ENCODE measurements around the gene PDLIM7. TPM values are rescaled to one million over a fixed set of nuclear protein-coding genes. Genes with fewer than 3 reads are reported as not detected.
A peak's percentile ranks its signal among the peaks of the same experiment; 100 is the strongest.
"Not testable (repeated sequence)": the region's sequence is repeated elsewhere in the genome, so short reads cannot be mapped to it uniquely, and the experiment has no call there.

The PDLIM7 gene
- total and polyA plus RNA-seq, 7 experiments from 2014 or later, result 2.7 to 63.2 (median 4.7) TPM

DNA sequence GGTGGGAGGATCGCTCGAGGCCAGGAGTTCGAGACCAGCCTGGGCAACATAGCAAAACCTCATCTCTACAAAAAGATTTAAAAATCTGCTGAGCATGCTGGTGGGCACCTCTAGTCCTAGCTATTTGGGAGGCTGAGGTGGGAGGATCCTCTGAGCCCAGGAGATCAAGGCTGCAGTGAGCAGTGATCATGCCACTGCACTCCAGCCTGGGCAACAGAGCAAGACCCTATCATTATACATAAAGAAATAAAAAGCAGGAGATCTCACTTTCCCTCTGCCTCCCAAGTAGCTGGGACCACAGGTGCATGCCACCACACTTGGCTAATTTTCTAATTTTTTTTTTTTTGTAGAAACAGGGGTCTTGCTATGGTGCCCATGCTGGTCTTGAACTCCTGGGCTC is 11.7 kb downstream of the PDLIM7 start:
- CTCF ChIA-PET; H3K9me3 ChIP-seq (ENCODE audit: control insufficient read depth in 2 of 3, low read length in 3 of 3); H3K36me3 Mint-ChIP-seq; POLR2A ChIA-PET; H3K27me3 ChIP-seq (ENCODE audit: control insufficient read depth in 2 of 2, insufficient read depth in 2 of 2, low read length in 2 of 2); H3K4me3 Mint-ChIP-seq; ATAC-seq; DNase-seq; H3K4me3 ChIP-seq (ENCODE audit: low read length); H3K4me1 ChIP-seq (ENCODE audit: control insufficient read depth in 2 of 2, insufficient read depth in 2 of 2, low read length in 2 of 2); H3K27me3 Mint-ChIP-seq; H3K9me3 Mint-ChIP-seq; H3K27ac ChIP-seq (ENCODE audit: low read depth, low read length); H3K27ac Mint-ChIP-seq; intact Hi-C loops (cut with micrococcal nuclease); H3K4me1 Mint-ChIP-seq: not testable (repeated sequence)
- H3K36me3 ChIP-seq (ENCODE audit: control insufficient read depth in 2 of 3, insufficient read depth in 3 of 3, low read length in 3 of 3), result peaks cover 0 to 14% (median 0%) of the 10 kb centered on the region in 3 experiments

DNA sequence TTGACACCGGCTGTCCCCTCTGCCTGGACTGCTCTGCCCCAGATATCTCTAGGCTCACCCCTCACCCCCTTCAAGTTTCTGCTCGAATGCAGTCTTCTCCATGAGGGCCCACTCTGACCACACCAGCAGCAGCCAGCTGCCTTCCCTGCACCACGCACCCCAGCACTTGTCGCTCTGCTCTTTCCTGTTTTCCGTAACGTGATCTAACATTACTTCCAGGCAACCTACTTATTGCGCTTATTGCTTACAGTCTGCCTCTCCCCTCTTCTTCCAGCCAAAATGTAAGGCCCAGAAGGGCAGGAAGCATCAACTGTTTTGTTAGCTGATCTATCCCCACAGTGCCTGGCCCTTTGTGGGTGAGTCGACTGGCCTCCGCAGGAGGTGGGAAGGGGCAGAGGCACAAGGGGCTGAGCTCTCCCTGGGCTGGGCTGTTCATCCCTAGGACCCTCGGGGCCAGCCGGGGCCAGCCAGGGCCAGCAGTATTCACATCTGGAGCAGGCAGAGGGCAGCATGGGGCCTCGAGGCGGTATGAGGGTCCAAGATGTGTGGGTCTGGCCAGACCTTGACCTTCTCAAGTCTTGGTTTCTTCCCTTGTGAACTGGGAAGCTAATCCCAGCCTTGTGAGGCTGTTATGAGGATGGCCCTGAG is 12.4 kb downstream of the PDLIM7 start:
- H3K4me3 Mint-ChIP-seq, result no peak overlapping the region
- Histone ChIP-seq H3K9me3 (ENCODE audit: control insufficient read depth in 2 of 3, low read length in 3 of 3) (no peaks in the 10 kb centered on the region), H3K27ac (ENCODE audit: low read depth, low read length) (no peak overlapping the region), H3K4me1 (ENCODE audit: control insufficient read depth in 2 of 2, insufficient read depth in 2 of 2, low read length in 2 of 2) (no peaks in the 10 kb centered on the region), H3K4me3 (ENCODE audit: low read length) (no peak overlapping the region), H3K36me3 (ENCODE audit: control insufficient read depth in 2 of 3, insufficient read depth in 3 of 3, low read length in 3 of 3) (peaks cover 0 to 14% (median 0%) of the 10 kb centered on the region in 3 experiments), H3K27me3 (ENCODE audit: control insufficient read depth in 2 of 2, insufficient read depth in 2 of 2, low read length in 2 of 2) (no peaks in the 10 kb centered on the region)
- DNase-seq (no peak), ATAC-seq (no peak)
- intact Hi-C loops (cut with micrococcal nuclease), result no loop called here
- POLR2A ChIA-PET, result interaction anchor here (1.2 kb wide), 1 partner anchor 134 kb away, joined by 3 read pairs; no protein-coding TSS in a partner anchor
- H3K27me3 Mint-ChIP-seq, result no peaks in the 10 kb centered on the region
- peaks cover 0 to 4% (median 1%) of the 10 kb centered on the region in 7 donors for H3K4me1 Mint-ChIP-seq
- H3K36me3 Mint-ChIP-seq, result peaks cover 0 to 5% (median 0%) of the 10 kb centered on the region in 5 donors
- H3K9me3 Mint-ChIP-seq, result no peaks in the 10 kb centered on the region
- CTCF ChIA-PET, result no interaction called here
- peak overlapping the region in 1 of 9 donors; percentile 66 for H3K27ac Mint-ChIP-seq

DNA sequence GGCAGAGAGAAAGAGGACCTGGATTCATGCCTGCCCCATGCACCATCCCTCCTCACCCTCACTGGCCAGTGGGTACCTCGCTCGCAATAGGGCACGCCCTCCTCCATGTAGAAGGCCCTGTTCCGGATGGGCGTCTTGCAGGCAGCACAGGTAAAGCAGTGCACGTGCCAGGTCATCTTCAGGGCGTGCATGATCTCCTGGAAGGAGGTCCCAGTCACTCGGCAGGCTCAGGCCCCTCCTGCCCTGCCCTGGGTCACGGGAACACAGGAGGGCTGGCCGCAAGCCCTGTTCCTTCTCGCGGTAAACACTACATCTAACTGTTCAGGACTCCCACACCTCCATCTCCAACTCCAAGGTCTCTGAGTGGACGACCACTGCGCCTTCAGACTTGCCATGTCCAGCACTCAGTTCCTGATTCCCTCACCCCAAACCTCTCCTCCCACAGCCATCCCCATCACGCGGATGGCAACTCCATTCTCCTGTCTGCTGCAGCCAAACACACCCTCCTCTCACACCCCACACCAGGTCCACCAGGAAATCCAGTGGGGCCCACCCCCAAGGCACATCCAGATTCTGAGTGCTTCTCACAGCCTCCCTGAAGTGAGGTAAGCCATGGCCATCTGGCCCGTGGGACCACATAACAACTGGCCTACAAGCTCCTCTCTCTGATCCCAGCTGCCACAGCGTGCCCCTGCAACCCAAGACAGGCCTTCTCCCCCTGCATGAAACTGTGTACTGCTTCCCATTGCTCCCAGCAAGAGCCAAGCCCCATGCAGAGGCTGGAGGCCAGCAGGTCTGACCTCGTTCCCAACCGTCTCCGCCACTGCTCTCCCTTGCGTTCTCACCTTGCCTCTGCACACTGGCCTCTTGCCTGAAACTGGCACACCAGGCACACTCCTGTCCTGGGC is 13.2 kb downstream of the PDLIM7 start:
- no peaks in the 10 kb centered on the region for H3K27me3 Mint-ChIP-seq
- H3K27ac Mint-ChIP-seq, result no peak overlapping the region
- ATAC-seq (no peak), DNase-seq (no peak)
- H3K4me1 ChIP-seq (ENCODE audit: control insufficient read depth in 2 of 2, insufficient read depth in 2 of 2, low read length in 2 of 2), result peaks cover 0 to 2% of the 10 kb centered on the region in 2 donors
- intact Hi-C loops (cut with micrococcal nuclease), result no loop called here
- H3K27ac ChIP-seq (ENCODE audit: low read depth, low read length), result no peak overlapping the region
- H3K9me3 ChIP-seq (ENCODE audit: control insufficient read depth in 2 of 3, low read length in 3 of 3), result no peaks in the 10 kb centered on the region
- peaks cover 4 to 10% (median 9%) of the 10 kb centered on the region in 7 donors for H3K4me1 Mint-ChIP-seq
- H3K36me3 Mint-ChIP-seq, result peaks cover 0 to 5% (median 0%) of the 10 kb centered on the region in 5 donors
- H3K9me3 Mint-ChIP-seq, result no peaks in the 10 kb centered on the region
- no peak overlapping the region for H3K4me3 ChIP-seq (ENCODE audit: low read length)
- H3K4me3 Mint-ChIP-seq, result no peak overlapping the region
- ChIA-PET CTCF (no interaction called here), POLR2A (interaction anchor here (1.2 kb wide), 1 partner anchor 134 kb away, joined by 3 read pairs; no protein-coding TSS in a partner anchor)
- peaks cover 0 to 13% (median 0%) of the 10 kb centered on the region in 3 experiments for H3K36me3 ChIP-seq (ENCODE audit: control insufficient read depth in 2 of 3, insufficient read depth in 3 of 3, low read length in 3 of 3)
- no peaks in the 10 kb centered on the region for H3K27me3 ChIP-seq (ENCODE audit: control insufficient read depth in 2 of 2, insufficient read depth in 2 of 2, low read length in 2 of 2)

DNA sequence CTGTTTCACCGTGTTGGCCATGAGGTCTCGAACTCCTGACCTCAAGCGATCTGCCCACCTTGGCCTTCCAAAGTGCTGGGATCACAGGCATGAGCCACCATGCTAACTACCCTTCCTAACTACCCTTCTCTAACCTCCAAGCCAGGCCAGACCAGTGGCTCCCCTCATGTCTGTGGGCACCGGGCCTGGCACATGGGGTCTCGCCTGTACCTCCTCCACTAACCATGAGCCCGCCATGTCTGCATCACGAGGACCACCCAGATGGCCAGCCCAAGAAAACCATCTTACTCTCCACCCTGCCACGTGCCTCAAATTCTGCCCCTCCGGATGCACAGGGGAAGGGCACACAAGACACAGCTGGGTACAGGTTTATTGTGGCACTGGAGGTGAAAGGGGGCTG is 14.4 kb downstream of the PDLIM7 start:
- H3K27ac ChIP-seq (ENCODE audit: low read depth, low read length), result no peak overlapping the region
- no peak overlapping the region for H3K4me3 ChIP-seq (ENCODE audit: low read length)
- DNase-seq (no peak), ATAC-seq (no peak)
- H3K4me1 ChIP-seq (ENCODE audit: control insufficient read depth in 2 of 2, insufficient read depth in 2 of 2, low read length in 2 of 2), result peaks cover 0 to 9% of the 10 kb centered on the region in 2 donors
- no peaks in the 10 kb centered on the region for H3K9me3 ChIP-seq (ENCODE audit: control insufficient read depth in 2 of 3, low read length in 3 of 3)
- peaks cover 0 to 8% (median 0%) of the 10 kb centered on the region in 3 experiments for H3K36me3 ChIP-seq (ENCODE audit: control insufficient read depth in 2 of 3, insufficient read depth in 3 of 3, low read length in 3 of 3)
- POLR2A ChIA-PET, result no interaction called here
- no peak overlapping the region for H3K4me3 Mint-ChIP-seq
- H3K36me3 Mint-ChIP-seq, result peaks cover 0 to 8% (median 0%) of the 10 kb centered on the region in 5 donors
- H3K4me1 Mint-ChIP-seq, result peaks cover 11 to 21% (median 17%) of the 10 kb centered on the region in 7 donors
- intact Hi-C loops (cut with micrococcal nuclease), result no loop called here
- CTCF ChIA-PET, result no interaction called here
- no peaks in the 10 kb centered on the region for H3K27me3 ChIP-seq (ENCODE audit: control insufficient read depth in 2 of 2, insufficient read depth in 2 of 2, low read length in 2 of 2)
- peak overlapping the region in 2 of 9 donors; percentile 32 to 36 for H3K27ac Mint-ChIP-seq
- H3K9me3 Mint-ChIP-seq, result no peaks in the 10 kb centered on the region
- no peaks in the 10 kb centered on the region for H3K27me3 Mint-ChIP-seq

DNA sequence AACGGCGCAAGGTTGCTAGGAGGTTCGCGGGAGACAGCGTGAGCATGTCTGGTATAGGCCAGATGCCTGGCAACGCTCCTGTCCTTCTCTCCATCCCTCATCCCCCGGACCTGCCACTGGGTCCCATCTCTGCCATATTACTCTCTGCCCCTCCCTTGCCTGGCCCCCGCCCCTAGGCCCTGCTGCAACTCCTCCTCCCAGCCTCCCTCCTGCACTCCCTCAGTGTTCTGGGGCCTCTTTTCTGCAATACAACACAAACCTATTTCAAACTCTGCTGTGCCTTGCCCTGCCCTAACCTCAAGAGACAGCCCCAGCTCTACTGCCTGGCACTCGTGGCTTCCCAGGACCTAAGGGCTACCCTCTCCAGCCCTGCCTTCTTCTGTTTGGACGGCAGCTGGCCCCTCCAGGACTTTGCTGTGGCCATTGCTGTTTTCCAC is 15.0 kb downstream of the PDLIM7 start:
- Histone ChIP-seq H3K4me3 (ENCODE audit: low read length) (no peak overlapping the region), H3K27ac (ENCODE audit: low read depth, low read length) (no peak overlapping the region), H3K27me3 (ENCODE audit: control insufficient read depth in 2 of 2, insufficient read depth in 2 of 2, low read length in 2 of 2) (no peaks in the 10 kb centered on the region), H3K9me3 (ENCODE audit: control insufficient read depth in 2 of 3, low read length in 3 of 3) (no peaks in the 10 kb centered on the region), H3K36me3 (ENCODE audit: control insufficient read depth in 2 of 3, insufficient read depth in 3 of 3, low read length in 3 of 3) (peaks cover 0 to 4% (median 0%) of the 10 kb centered on the region in 3 experiments), H3K4me1 (ENCODE audit: control insufficient read depth in 2 of 2, insufficient read depth in 2 of 2, low read length in 2 of 2) (peaks cover 0 to 9% of the 10 kb centered on the region in 2 donors)
- Mint-ChIP-seq H3K27me3 (no peaks in the 10 kb centered on the region), H3K36me3 (peaks cover 0 to 8% (median 0%) of the 10 kb centered on the region in 5 donors), H3K9me3 (no peaks in the 10 kb centered on the region), H3K27ac (peak overlapping the region in 1 of 9 donors; percentile 20), H3K4me1 (peaks cover 11 to 26% (median 20%) of the 10 kb centered on the region in 7 donors), H3K4me3 (no peak overlapping the region)
- DNase-seq (no peak), ATAC-seq (no peak)
- POLR2A ChIA-PET, result no interaction called here
- intact Hi-C loops (cut with micrococcal nuclease), result no loop called here
- CTCF ChIA-PET, result no interaction called here

DNA sequence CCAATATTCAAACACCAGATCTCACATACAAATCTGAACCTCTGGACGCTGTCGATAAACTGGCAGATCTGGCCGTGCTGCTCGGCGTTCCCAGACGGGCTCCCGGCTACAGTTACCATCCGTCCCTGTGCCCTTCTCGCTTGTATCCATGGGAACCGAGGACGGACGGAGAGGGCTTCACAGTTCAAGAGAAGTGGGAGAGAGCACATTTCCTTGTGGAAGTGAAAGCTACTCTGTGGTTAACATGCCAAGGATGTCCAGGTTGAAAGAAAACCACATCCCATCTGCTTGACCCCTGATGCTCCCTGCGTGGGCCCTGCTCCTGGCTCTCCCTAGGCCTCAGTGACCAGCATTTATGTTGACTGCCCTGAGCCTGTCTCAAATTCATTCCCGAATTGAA is 17.6 kb downstream of the PDLIM7 start:
- Mint-ChIP-seq H3K4me3 (peak overlapping the region in 1 of 10 donors; percentile 24), H3K36me3 (peaks cover 0 to 5% (median 0%) of the 10 kb centered on the region in 5 donors), H3K27ac (peak overlapping the region in 7 of 9 donors; percentile 23 to 95 (median 89)), H3K4me1 (peaks cover 21 to 39% (median 34%) of the 10 kb centered on the region in 7 donors), H3K9me3 (no peaks in the 10 kb centered on the region), H3K27me3 (no peaks in the 10 kb centered on the region)
- ChIA-PET CTCF (interaction anchor here (0.9 to 1.6 kb wide), 2 partner anchors 22 to 97 kb away, joined by 3 to 4 read pairs; no protein-coding TSS in a partner anchor), POLR2A (interaction anchor here (0.6 to 1.7 kb wide), 4 partner anchors 9 to 76 kb away, joined by 3 to 5 read pairs (median 3); partner anchors contain the start of gene PDLIM7)
- no peak for ATAC-seq
- Histone ChIP-seq H3K36me3 (ENCODE audit: control insufficient read depth in 2 of 3, insufficient read depth in 3 of 3, low read length in 3 of 3) (no peaks in the 10 kb centered on the region), H3K27me3 (ENCODE audit: control insufficient read depth in 2 of 2, insufficient read depth in 2 of 2, low read length in 2 of 2) (no peaks in the 10 kb centered on the region), H3K27ac (ENCODE audit: low read depth, low read length) (no peak overlapping the region), H3K4me3 (ENCODE audit: low read length) (no peak overlapping the region), H3K9me3 (ENCODE audit: control insufficient read depth in 2 of 3, low read length in 3 of 3) (no peaks in the 10 kb centered on the region), H3K4me1 (ENCODE audit: control insufficient read depth in 2 of 2, insufficient read depth in 2 of 2, low read length in 2 of 2) (peaks cover 0 to 19% of the 10 kb centered on the region in 2 donors)
- intact Hi-C loops (cut with micrococcal nuclease), result loop anchor here in 1 of 2 donors (1.0 to 2.0 kb wide), 2 partner anchors 18 to 25 kb away; partner anchors contain the start of gene PDLIM7
- no peak for DNase-seq
